GM18867 (cell line): ENCODE results near the gene NEK9.

ENCODE experiments used
- ATAC-seq: cut with Tn5 transposase; IDR thresholded peaks from one replicate; pipeline ENCODE4 v1.9.1; 2021; ENCODE audit warnings: mild to moderate bottlenecking, moderate library complexity; ENCODE audit not compliant: unreplicated experiment

The NEK9 gene

GRCh38 chr14:75044322-75044721, 82.5 kb downstream of the NEK9 start:
- no peak for ATAC-seq

GRCh38 chr14:75042035-75042434, 84.8 kb downstream of the NEK9 start:
- no peak for ATAC-seq

GRCh38 chr14:75041613-75042012, 85.2 kb downstream of the NEK9 start:
- ATAC-seq = no peak

GRCh38 chr14:75040959-75041358, 85.9 kb downstream of the NEK9 start:
- no peak for ATAC-seq

- ATAC-seq = no peak
Observed at GRCh38 chr14:75040507-75040906, 86.3 kb downstream of the NEK9 start.

GRCh38 chr14:75032939-75033338, 93.9 kb downstream of the NEK9 start:
- no peak for ATAC-seq

GRCh38 chr14:75030147-75030546, 96.7 kb downstream of the NEK9 start:
- ATAC-seq = no peak
